SHP77 (cell line): ENCODE results near the gene KCNK17.
A peak's percentile ranks its signal among the peaks of the same experiment; 100 is the strongest.

Experiments used
- DNase-seq, 2 experiments: peaks; one replicate each; lab custom pipeline; 2025; lab: John Stamatoyannopoulos, UW

KCNK17 gene, protein sequence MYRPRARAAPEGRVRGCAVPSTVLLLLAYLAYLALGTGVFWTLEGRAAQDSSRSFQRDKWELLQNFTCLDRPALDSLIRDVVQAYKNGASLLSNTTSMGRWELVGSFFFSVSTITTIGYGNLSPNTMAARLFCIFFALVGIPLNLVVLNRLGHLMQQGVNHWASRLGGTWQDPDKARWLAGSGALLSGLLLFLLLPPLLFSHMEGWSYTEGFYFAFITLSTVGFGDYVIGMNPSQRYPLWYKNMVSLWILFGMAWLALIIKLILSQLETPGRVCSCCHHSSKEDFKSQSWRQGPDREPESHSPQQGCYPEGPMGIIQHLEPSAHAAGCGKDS

DNA sequence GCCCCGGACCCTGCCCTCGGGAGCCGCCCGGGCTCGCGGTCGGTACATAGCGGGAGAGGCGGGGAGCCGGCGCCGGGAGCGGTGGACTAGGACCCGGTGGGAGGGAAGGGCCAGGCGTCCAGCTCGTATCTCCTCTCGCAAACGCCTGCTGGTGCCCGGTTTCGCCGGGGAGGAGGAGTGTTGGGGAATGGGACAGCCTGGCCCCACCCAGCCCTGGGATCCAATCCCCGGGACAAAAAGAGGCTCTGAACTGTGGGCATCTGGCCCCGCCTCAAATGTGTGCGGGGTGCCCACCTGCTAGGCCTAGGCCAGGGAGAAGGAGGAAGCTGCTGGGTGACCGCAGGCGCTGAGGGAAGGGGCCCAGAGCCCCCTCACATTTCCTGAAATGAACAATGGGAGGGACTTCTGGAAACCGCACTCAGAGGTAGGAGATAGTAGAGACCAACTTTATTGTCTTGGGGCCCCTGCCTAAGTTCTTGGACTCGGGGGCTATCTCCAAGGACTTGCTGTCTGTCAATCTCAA is at the start of gene KCNK17:
TSS of gene KCNK17 (minus strand) at position 147 of the 523 bp plus-strand sequence. CDS start at position 48, 99 bp downstream.
- no peak for DNase-seq

DNA sequence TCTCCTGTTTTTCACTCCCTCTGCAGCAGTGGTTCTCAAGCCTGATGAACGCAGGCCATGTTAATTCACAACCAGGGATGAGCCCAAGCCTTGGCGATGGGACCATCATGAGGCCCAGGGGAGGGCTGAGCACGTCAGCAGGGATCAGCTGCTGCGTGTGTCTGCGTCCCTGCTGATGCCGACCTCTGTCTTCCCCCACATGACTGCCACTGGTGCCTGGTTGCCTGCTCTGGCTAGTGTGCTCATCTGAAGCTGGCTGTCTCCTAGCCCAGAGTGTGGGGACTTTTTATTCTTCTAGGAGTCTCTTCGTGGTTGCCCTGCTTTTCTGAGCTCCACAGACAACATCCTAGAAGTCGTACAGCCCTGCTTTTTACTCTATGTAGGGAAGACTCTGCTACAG is 49.1 kb upstream of the KCNK17 start:
- no peak for DNase-seq

DNA sequence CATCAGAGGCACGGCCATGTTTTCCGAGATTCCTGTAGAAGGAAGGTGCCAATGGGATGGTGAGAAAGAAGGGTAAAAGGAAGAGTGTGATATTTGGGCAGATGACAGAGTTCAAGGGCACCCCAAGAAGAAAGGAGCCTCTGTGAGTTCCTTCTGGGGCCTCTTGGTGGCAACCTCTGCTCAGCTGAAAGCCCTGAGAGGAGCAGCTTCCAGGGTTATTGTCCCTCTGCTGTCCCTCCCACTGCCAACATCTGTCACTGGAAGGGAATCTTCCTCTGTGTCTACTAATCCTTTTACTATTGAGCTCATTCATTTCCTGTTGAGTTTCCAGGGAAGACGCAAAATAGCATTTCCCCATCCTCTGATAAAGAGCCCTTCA is 48.3 kb upstream of the KCNK17 start:
- peak in 1 of 2 experiments; percentile 20 for DNase-seq

DNA sequence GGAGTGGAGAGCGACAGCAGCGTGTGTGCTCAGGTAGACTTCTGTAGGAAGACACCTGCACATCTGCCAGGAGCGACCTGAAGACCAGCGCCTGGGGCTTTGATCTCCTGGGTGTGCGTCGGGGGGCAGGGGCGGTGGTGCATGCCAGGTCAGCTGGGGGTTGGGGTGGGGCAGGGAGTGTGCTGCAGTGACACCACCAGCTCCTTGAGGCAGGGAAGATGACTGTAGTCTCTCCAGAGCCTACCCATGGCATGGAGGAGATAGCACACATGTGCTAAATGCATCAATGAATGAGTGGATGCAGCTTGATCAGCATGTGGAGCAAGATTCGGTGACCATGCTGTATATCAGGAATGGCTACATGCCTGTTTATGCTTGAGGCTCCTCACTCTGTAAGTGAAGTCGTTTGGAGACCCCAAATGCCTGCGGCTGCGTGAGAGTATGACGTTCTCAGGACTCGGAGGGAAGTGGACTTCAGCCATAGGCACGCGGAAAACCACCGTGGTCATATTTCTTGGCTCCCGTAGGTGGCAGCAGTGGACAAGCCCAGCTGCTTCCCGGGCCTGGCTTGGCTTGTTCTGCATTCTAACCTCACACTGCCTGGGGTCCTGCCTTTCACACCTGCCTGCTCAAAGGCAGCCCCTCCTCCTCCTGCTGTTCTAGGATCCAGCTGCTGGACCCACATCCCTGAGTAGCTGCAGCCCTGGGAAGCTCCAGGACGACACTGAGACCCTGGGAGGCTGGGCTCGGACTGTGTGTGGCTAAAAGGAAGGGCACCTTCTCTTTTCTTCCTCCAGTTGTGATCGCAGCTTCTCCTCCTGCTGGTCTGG is 47.7 kb upstream of the KCNK17 start:
- DNase-seq = peak; percentile 75 to 77

DNA sequence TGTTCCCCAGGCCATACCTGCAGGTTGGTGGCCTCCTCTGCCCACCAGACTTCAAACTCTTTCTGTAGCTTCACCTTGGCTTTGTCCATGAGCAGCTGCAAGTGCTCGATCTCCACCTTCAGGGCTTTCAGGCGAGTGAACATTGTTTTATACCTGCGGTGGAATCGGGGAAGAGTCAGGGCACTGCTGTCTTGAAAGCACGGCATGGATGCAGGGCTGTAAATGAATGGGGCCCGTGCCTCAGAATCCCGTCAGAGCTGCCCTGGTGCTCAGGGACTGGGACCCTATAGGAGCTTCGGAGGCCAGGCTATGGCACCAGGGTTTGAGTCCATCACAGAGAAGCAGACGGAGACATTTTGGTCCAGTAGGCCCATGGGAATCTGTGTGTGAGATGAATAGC is 46.2 kb upstream of the KCNK17 start:
- DNase-seq = no peak

- DNase-seq = peak; percentile 79 to 81
Observed at GRCh38 chr6:39357998-39358686, 43.9 kb upstream of the KCNK17 start.

- DNase-seq = no peak
Observed at GRCh38 chr6:39353698-39354315, 39.6 kb upstream of the KCNK17 start.

DNA sequence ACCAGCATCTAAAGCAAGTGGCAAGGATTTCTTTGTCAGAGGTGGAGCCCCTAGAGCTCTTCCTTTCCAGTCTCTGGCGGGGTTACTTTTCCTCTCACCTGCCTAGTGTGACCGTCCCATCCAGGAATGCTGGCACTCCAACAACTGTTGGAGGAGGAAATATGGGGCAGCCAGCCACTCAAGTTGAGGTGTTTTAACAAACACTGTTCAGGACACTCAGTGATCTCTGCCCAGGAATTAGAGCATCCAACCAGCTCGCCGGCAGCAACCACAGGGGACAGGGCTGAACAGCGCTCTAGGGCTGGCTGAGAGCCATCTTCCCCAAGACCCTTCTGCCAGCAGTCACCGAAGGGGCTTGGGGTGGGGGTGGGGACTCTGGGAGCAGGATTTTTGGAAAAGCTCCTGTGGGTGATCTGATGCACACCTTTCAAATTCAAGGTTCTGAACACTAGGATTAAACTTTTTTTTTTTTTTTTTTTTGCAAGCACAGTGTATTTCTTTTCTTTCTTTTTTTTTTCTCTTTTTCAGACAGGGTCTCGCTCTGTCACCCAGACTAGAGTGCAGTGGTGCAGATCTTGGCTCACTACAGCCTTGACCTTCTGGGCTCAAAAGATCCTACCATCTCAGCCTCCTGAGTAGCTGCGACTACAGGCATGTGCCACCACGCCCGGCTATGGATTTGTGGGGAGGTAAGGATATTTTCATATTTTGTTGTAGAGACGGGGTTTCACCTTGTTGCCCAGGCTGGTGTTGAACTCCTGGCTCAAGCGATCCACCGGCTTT is 36.7 kb upstream of the KCNK17 start:
- DNase-seq = no peak

GRCh38 chr6:39348740-39349139 is 34.5 kb upstream of the KCNK17 start:
- no peak for DNase-seq

DNA sequence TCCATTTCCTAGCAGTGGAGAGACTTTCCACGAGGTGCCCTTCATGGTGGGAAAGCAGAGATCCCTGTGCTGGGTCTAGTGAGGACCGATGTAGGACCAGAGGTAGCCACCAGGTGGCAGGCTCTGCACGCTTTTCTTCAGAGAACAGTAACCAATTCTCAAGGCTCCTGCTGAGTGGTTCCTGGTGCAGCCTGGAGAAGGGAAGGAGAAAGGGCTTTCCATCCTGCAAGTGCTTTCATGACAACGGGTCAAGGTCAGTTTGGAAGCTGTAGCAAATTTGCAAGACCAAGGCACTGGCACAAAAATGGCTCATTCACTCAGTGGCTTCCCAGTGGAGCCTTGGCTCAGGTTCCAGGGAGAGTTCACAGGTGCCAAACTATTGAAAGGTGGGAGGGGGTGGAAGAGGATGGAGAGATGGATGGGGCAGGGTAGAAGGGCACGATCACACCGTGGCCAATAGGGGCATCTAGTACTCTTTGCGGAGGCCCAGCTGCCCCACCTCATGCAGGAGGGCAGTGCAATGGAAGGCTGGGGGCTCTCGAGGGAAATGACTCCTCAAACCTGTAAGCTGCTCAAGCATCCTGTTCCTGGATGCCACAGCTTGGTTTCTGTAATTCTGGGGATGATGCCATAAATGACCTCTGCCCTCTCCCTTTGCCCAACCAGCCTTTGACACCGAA is 33.8 kb upstream of the KCNK17 start:
- DNase-seq = peak; percentile 43 to 45

- peak in 1 of 2 experiments; percentile 3 for DNase-seq
Observed at GRCh38 chr6:39347206-39347605, 33.0 kb upstream of the KCNK17 start.

DNA sequence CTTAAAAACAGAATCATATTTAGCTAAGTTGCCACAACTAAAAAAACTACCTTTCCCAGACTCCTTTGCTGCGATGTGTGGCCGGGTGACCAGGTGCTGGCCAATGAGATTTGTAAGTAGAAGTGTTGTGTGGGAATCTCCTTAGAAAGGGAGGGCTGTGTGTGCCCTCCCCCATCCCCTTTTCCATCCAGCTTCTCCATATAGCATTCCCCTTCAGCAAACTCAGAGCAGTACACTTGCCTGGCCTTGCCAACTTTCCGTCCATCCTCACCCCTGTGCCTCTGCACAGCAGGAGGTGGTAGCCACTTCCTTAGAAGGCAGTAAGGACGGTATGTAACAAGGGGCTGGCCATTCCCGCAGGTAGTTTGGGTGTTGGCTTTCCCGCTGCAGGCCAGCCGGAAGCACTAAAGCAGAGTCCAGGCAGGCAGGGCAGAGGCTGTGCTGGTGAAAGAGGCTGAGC is 30.6 kb upstream of the KCNK17 start:
- DNase-seq = peak in 1 of 2 experiments; percentile 8

- no peak for DNase-seq
Observed at GRCh38 chr6:39343396-39343870, 29.2 kb upstream of the KCNK17 start.

GRCh38 chr6:39342692-39343395 is 28.6 kb upstream of the KCNK17 start:
- peak in 1 of 2 experiments; percentile 16 for DNase-seq

DNA sequence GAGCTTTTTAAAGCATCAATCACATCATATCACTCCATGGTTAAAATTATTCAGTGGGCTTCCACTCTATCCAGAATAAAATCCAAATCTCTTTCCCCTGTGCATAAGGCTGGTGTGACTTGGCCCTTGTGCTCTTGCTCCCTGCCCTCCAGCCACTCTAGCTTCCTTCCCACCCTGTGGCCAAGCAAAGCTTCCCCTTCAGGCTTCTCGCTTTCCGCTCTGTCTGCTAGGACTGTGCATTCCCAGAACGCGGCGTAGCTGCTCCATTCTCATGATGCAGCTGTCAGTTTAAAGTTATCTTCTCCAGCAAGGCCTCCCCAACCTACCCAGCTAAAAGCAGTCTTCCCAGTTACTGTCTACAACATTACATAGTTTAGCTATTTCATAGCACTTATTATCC is 27.7 kb upstream of the KCNK17 start:
- no peak for DNase-seq

- DNase-seq = no peak
Observed at GRCh38 chr6:39341352-39341751, 27.1 kb upstream of the KCNK17 start.

GRCh38 chr6:39339868-39340550 is 25.8 kb upstream of the KCNK17 start:
- DNase-seq = peak; percentile 88 to 91

DNA sequence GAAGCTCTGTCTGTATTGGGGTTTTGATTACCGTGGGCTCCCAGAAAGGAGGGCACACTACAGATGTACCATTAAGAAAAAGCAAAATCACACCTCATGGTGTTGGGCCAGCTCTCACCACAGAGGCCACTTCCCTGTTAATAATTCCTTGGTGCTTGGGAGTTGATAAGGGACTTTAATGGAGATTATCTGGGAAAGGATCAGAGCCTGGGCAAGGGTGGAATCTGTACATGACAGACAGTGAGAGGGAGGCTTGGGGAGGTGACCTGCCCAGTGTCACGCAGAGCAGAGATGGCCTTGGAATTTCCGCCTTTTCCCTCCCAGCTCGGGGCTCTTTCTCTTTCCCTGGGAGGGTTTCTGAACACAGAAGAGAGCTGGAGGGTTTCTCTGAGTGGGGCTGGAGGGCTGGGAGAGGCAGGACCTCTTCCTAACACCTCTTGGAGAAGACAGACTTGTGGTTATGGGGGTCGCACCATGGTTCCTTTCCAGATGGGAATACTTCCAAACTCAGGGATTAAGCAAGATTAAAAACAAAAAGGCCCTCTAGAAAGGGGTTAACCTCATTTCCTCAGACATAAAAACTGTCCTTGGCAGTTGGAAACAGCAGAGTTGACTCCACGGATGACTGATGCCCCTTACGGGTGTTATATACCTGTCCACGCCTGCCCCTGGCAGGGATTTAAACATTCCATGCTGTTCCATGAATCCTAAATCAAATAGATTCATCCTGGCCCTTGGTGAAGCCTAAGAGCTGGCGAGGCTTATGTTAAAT is 25.1 kb upstream of the KCNK17 start:
- no peak for DNase-seq
